ENCODE measurements around the gene CFAP157. TPM values are rescaled to one million over a fixed set of nuclear protein-coding genes. Genes with fewer than 3 reads are reported as not detected.

Gene CFAP157
- total and polyA plus RNA-seq, 7 donors = 0.12 TPM; not detected in 6

- DNase-seq = no peak
- H3K27me3 ChIP-seq = no peaks in the 10 kb centered on the region
- peak overlapping the region in 1 of 4 donors; percentile 38 for H3K27ac ChIP-seq
- intact Hi-C loops (cut with DNase I) = no loop called here
- no peaks in the 10 kb centered on the region for H3K9me3 ChIP-seq
- WGBS, 2 donors = 60 to 71% methylated on average over 10 of the region's 10 CpGs
- H3K4me3 ChIP-seq = no peak overlapping the region
- no peaks in the 10 kb centered on the region for H3K4me1 ChIP-seq
- no peak for TF ChIP-seq EP300 (IDR thresholded peaks at IDR 0.05)
- TF ChIP-seq POLR2AphosphoS5 (IDR thresholded peaks at IDR 0.05) = no peak
- no peak for TF ChIP-seq CTCF (IDR thresholded peaks at IDR 0.05)
- no peak for TF ChIP-seq POLR2A (IDR thresholded peaks at IDR 0.05)
- peaks cover 0 to 88% (median 10%) of the 10 kb centered on the region in 4 donors for H3K36me3 ChIP-seq
Measured at GRCh38 chr9:127664678-127665507, 41.9 kb upstream of the CFAP157 start.

- peaks cover 0 to 93% (median 16%) of the 10 kb centered on the region in 4 donors for H3K36me3 ChIP-seq
- TF ChIP-seq EP300 (IDR thresholded peaks at IDR 0.05) (no peak), CTCF (IDR thresholded peaks at IDR 0.05) (no peak), POLR2AphosphoS5 (IDR thresholded peaks at IDR 0.05) (no peak), POLR2A (IDR thresholded peaks at IDR 0.05) (no peak)
- intact Hi-C loops (cut with DNase I) = no loop called here
- no peak overlapping the region for H3K4me3 ChIP-seq
- no peaks in the 10 kb centered on the region for H3K9me3 ChIP-seq
- H3K4me1 ChIP-seq = no peaks in the 10 kb centered on the region
- no peak for DNase-seq
- WGBS, 2 donors = 63 to 82% methylated on average over 3 of the region's 3 CpGs
- no peak overlapping the region for H3K27ac ChIP-seq
- H3K27me3 ChIP-seq = no peaks in the 10 kb centered on the region
Measured at GRCh38 chr9:127667127-127667844, 39.5 kb upstream of the CFAP157 start.

- 93% methylated on average over 18 of the region's 18 CpGs for WGBS, 2 donors
Measured at GRCh38 chr9:127667906-127668305, 38.9 kb upstream of the CFAP157 start.

GRCh38 chr9:127673234-127673633 is 33.6 kb upstream of the CFAP157 start:
- TF ChIP-seq EP300 (IDR thresholded peaks at IDR 0.05) (no peak), POLR2AphosphoS5 (IDR thresholded peaks at IDR 0.05) (no peak), POLR2A (IDR thresholded peaks at IDR 0.05) (no peak), CTCF (IDR thresholded peaks at IDR 0.05) (no peak)
- H3K36me3 ChIP-seq = peaks cover 0 to 89% (median 15%) of the 10 kb centered on the region in 4 donors
- H3K27ac ChIP-seq = no peak overlapping the region
- intact Hi-C loops (cut with DNase I) = no loop called here
- 87 to 92% methylated on average over 7 of the region's 7 CpGs for WGBS, 2 donors
- no peak for DNase-seq
- no peaks in the 10 kb centered on the region for H3K27me3 ChIP-seq
- H3K9me3 ChIP-seq = no peaks in the 10 kb centered on the region
- H3K4me1 ChIP-seq = no peaks in the 10 kb centered on the region
- H3K4me3 ChIP-seq = no peak overlapping the region

More at GRCh38 chr9:127667906-127668305, 38.9 kb upstream of the CFAP157 start:
- Histone ChIP-seq H3K27me3 (no peaks in the 10 kb centered on the region), H3K36me3 (peaks cover 0 to 93% (median 19%) of the 10 kb centered on the region in 4 donors), H3K27ac (no peak overlapping the region), H3K4me3 (no peak overlapping the region), H3K9me3 (no peaks in the 10 kb centered on the region), H3K4me1 (no peaks in the 10 kb centered on the region)
- DNase-seq = no peak
- TF ChIP-seq EP300 (IDR thresholded peaks at IDR 0.05) (no peak), POLR2AphosphoS5 (IDR thresholded peaks at IDR 0.05) (no peak), CTCF (IDR thresholded peaks at IDR 0.05) (no peak), POLR2A (IDR thresholded peaks at IDR 0.05) (no peak)
- intact Hi-C loops (cut with DNase I) = no loop called here
